Hematopoietic multipotent progenitor cell treated with erythropoietin and hydrocortisone succinate and interleukin-3 and kit ligand, for 15 days (in vitro differentiated cells): ENCODE measurements around the gene RPA1.

ENCODE experiments used
- DNase-seq: peaks from one replicate; pipeline ENCODE4 v3.0.0-alpha.2; 2015; ENCODE audit warnings: low spot score

RPA1 gene

GRCh38 chr17:1942666-1943435 lies 113.0 kb downstream of the RPA1 start:
- DNase-seq = no peak

GRCh38 chr17:1943436-1943831 lies 113.6 kb downstream of the RPA1 start:
- no peak for DNase-seq

DNA sequence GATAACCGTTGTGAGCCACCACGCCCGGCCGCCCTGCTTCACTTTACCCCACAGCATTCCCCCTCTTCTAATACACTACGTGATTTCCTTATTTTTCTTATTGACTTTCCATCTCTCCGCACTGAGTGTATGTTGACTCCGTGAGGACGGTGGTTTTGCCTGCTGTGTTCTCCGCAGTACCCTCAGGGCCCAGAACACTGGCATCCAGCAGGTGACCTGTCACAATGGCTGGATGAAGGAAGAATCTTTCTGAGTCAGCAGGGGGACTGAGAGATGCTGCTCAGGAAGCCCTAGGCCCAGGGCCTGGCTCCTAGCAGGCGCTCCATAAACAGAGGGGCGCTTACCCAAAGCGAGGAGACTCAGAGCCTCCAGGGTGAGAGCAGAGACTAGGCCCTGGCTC lies 115.8 kb downstream of the RPA1 start:
- no peak for DNase-seq

GRCh38 chr17:1946021-1946932 lies 116.5 kb downstream of the RPA1 start:
- no peak for DNase-seq

DNA sequence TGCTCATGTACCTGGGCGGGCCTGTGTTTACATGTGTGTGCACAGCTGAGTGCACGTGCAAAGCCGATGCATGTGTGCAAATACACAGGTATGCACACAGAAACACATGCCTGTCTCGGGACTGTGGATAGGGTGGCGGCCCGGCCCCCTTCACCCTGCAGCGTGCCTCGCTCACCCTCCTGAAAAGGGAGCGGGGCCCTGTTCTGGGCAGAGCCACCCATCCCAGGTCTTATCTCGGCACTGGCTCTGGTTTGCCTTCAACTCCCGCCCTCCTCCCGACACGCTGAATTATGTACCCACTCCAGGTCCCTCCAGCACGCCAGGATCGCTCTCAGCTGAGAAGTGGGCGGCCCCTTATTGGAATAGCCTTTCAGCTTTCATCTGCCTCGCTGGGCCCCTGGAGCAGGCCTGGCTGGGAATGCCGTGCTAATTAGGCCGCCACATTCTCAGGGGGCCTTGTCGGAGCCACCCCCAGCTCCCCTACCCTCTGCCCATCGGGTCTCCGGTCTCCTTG lies 117.5 kb downstream of the RPA1 start:
- no peak for DNase-seq

- no peak for DNase-seq
These were observed 118.1 kb downstream of the RPA1 start for GRCh38 chr17:1947743-1948516.

DNA sequence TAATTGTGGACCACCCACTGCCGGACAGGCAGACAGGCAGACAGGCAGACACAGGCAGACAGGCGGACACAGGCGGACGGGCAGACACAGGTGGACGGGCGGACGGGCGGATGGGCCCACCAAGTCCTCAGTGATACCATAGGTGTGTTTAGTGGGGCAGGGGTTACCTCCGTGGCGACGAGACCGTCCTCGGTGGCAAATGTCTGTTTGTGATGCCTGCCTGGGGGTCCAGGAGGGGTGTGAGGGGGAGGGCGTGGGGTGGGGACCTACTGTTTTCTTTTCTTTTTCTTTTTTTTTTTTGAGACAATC lies 118.7 kb downstream of the RPA1 start:
- no peak for DNase-seq
